ENCODE data around the gene PRSS2.
"Not testable (repeated sequence)": the region's sequence is repeated elsewhere in the genome, so short reads cannot be mapped to it uniquely, and the experiment has no call there.

Gene PRSS2

GRCh38 chr7:142770661-142771352 is at the start of gene PRSS2:
TSS of gene PRSS2 (plus strand) at chr7:142770970. CDS start at chr7:142770983, 13 bp downstream.
- no peak for DNase-seq

- DNase-seq, result no peak
Observed at GRCh38 chr7:142720986-142721385, 49.8 kb upstream of the PRSS2 start.

GRCh38 chr7:142722248-142722794 is 48.4 kb upstream of the PRSS2 start:
- no peak for DNase-seq

- no peak for DNase-seq
Observed at GRCh38 chr7:142733271-142733670, 37.5 kb upstream of the PRSS2 start.

- DNase-seq, result no peak
Observed at GRCh38 chr7:142739923-142740492, 30.8 kb upstream of the PRSS2 start.

- DNase-seq, result no peak
Observed at GRCh38 chr7:142740786-142741185, 30.0 kb upstream of the PRSS2 start.

- DNase-seq, result not testable (repeated sequence)
Observed at GRCh38 chr7:142741932-142742331, 28.8 kb upstream of the PRSS2 start.

- no peak for DNase-seq
Observed at GRCh38 chr7:142745091-142745635, 25.6 kb upstream of the PRSS2 start.

- DNase-seq, result no peak
Observed at GRCh38 chr7:142745745-142746144, 25.0 kb upstream of the PRSS2 start.

GRCh38 chr7:142746264-142746663 is 24.5 kb upstream of the PRSS2 start:
- DNase-seq, result no peak

GRCh38 chr7:142748410-142748809 is 22.4 kb upstream of the PRSS2 start:
- DNase-seq, result not testable (repeated sequence)

- DNase-seq, result no peak
Observed at GRCh38 chr7:142749218-142749993, 21.4 kb upstream of the PRSS2 start, which contains the start of gene PRSS1. TSS of gene PRSS1 (plus strand) at chr7:142749472. CDS start at chr7:142749485, 13 bp downstream.

GRCh38 chr7:142750321-142750938 is 20.3 kb upstream of the PRSS2 start:
- no peak for DNase-seq

GRCh38 chr7:142751526-142752175 is 19.1 kb upstream of the PRSS2 start:
- not testable (repeated sequence) for DNase-seq

GRCh38 chr7:142752376-142753225 is 18.2 kb upstream of the PRSS2 start:
- DNase-seq, result no peak

GRCh38 chr7:142753366-142753765 is 17.4 kb upstream of the PRSS2 start:
- no peak for DNase-seq

GRCh38 chr7:142753925-142754491 is 16.8 kb upstream of the PRSS2 start:
- not testable (repeated sequence) for DNase-seq

- no peak for DNase-seq
Observed at GRCh38 chr7:142754681-142755575, 15.8 kb upstream of the PRSS2 start.

- DNase-seq, result not testable (repeated sequence)
Observed at GRCh38 chr7:142758312-142758711, 12.5 kb upstream of the PRSS2 start.

GRCh38 chr7:142759433-142759832 is 11.3 kb upstream of the PRSS2 start:
- DNase-seq, result no peak

Measured in right forelimb (tissue), 1 donor.